Psoas muscle (tissue), 8 donors: Measurements from ENCODE around the gene ZMYM4. TPM values are rescaled to one million over a fixed set of nuclear protein-coding genes. Genes with fewer than 3 reads are reported as not detected.

ENCODE experiments used
- ATAC-seq, 4 donors: fragments of 200-7000 bp; cut with Tn5 transposase; one replicate each; pipeline ENCODE4 v1.9.1; 2020; ENCODE audit warnings: moderate library complexity in 3 of 4, mild to moderate bottlenecking in 2 of 4
- DNase-seq, 2 donors: peaks; one replicate each; pipeline ENCODE4 v3.0.0-alpha.2; 2020
- H3K27ac ChIP-seq: fragments of 200-600 bp; one replicate; pipeline ENCODE4 v1.8.0; 2022
- H3K27me3 ChIP-seq, 3 donors: fragments of 200-600 bp in 1 of 3; one replicate each; pipeline versions ENCODE4 v1.6.1 to v1.8.0; 2013 to 2022; ENCODE audit warnings: low read length in 2 of 3, mild to moderate bottlenecking in 2 of 3, moderate library complexity in 1 of 3; ENCODE audit not compliant: insufficient read depth in 3 of 3
- H3K36me3 ChIP-seq, 2 donors: fragments of 200-600 bp in 1 of 2; one replicate each; pipeline versions ENCODE4 v1.6.1 to v1.8.0; 2013 to 2022; ENCODE audit warnings: low read depth in 1 of 2, mild to moderate bottlenecking in 1 of 2, moderate library complexity in 1 of 2; ENCODE audit not compliant: insufficient read depth in 1 of 2
- H3K4me1 ChIP-seq: fragments of 200-600 bp; one replicate; pipeline ENCODE4 v1.8.0; 2022
- H3K4me3 ChIP-seq: fragments of 200-600 bp; one replicate; pipeline ENCODE4 v1.8.0; 2022; ENCODE audit warnings: mild to moderate bottlenecking
- H3K9me3 ChIP-seq: fragments of 200-600 bp; one replicate; pipeline ENCODE4 v1.8.0; 2022
- WGBS, 3 donors: extraction: QIAGEN DNeasy Blood & Tissue Kit; methylation state at CpG; one replicate each; pipeline versions ENCODE4 v1.1.6 to v1.1.7; 2013; 5-methylcytosine and 5-hydroxymethylcytosine counted together
- intact Hi-C, 2 donors: fragments of 100-400 bp; cut with DNase I; formaldehyde crosslinking; loops; one replicate each; pipeline versions ENCODE4 v1.11.0 to v1.14.2; 2022
- polyA plus RNA-seq, 3 donors: library from polyadenylated mRNA; stranded (reverse); fragments of 200-250 nt; gene quantifications; one replicate each; pipeline ENCODE4 v1.2.3, GENCODE V29; 2013
- total RNA-seq, 4 donors: library from RNA; stranded (reverse); fragmentation: NEBNext Ultra II Directional in 2 of 4; extraction: Animal tissue kit (Norgen Biotek cat#: 25700) in 2 of 4; gene quantifications; one replicate each; pipeline versions ENCODE4 v1.2.1 to v1.2.4, GENCODE V29; 2021 to 2023
- TF ChIP-seq, protein P1 (sequence below): fragments of 200-600 bp; IDR thresholded peaks from one replicate; pipeline ENCODE4 v1.8.0; 2022; ENCODE audit warnings: antibody characterized with exemption
- donor health status: healthy with polysubstance abuse.
- donor health status: DM: no; HTN: no; CAD: no; lungs with moderate emphysema.
- donor health status: Bipolar disorder and iron deficiency.
- donor health status: healthy.
- donor health status: DM: yes; HTN: yes; CAD: no.
- donor health status: DM: no; HTN: no; CAD: no.
- donor health status: DM: no; HTN: no; CAD: no.
- donor health status: DM: yes; HTN: yes; CAD: no.

Gene ZMYM4
- total and polyA plus RNA-seq, 7 donors, result 4.6 to 32.6 (median 25.3) TPM

DNA sequence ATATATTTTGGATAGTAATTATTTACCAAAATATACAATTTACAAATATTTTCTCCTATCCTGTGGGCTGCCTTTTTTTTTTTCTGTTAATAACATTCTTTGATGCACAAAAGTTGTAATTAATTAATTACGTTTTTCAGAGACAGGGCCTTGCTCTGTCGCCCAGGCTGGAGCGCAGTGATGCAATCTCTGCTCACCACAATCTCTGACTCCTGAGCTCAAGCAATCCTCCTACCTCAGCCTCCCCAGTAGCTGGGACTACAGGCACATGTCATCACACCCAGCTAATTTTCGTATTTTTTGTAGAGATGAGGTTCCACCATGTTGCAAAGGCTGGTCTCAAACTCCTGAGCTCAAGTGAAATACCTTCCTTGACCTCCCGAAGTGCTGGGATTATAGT is 21.3 kb upstream of the ZMYM4 start:
- intact Hi-C loops, result no loop called here
- Histone ChIP-seq H3K9me3 (no peaks in the 10 kb centered on the region), H3K27ac (no peak overlapping the region), H3K4me1 (no peaks in the 10 kb centered on the region), H3K36me3 (no peaks in the 10 kb centered on the region), H3K4me3 (no peak overlapping the region), H3K27me3 (no peaks in the 10 kb centered on the region)
- ATAC-seq (no peak), DNase-seq (no peak)
- TF ChIP-seq, protein P1, sequence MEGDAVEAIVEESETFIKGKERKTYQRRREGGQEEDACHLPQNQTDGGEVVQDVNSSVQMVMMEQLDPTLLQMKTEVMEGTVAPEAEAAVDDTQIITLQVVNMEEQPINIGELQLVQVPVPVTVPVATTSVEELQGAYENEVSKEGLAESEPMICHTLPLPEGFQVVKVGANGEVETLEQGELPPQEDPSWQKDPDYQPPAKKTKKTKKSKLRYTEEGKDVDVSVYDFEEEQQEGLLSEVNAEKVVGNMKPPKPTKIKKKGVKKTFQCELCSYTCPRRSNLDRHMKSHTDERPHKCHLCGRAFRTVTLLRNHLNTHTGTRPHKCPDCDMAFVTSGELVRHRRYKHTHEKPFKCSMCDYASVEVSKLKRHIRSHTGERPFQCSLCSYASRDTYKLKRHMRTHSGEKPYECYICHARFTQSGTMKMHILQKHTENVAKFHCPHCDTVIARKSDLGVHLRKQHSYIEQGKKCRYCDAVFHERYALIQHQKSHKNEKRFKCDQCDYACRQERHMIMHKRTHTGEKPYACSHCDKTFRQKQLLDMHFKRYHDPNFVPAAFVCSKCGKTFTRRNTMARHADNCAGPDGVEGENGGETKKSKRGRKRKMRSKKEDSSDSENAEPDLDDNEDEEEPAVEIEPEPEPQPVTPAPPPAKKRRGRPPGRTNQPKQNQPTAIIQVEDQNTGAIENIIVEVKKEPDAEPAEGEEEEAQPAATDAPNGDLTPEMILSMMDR, result no peak
- WGBS, 3 donors, result 89 to 91% (median 90%) methylated on average over 5 of the region's 5 CpGs

- no peaks in the 10 kb centered on the region for H3K9me3 ChIP-seq
- H3K4me1 ChIP-seq, result no peaks in the 10 kb centered on the region
- ATAC-seq (no peak), DNase-seq (no peak)
- intact Hi-C loops, result no loop called here
- H3K36me3 ChIP-seq, result no peaks in the 10 kb centered on the region
- TF ChIP-seq, protein P1, result no peak
- no peaks in the 10 kb centered on the region for H3K27me3 ChIP-seq
- H3K27ac ChIP-seq, result no peak overlapping the region
- 77 to 82% (median 79%) methylated on average over 2 of the region's 2 CpGs for WGBS, 3 donors
- no peak overlapping the region for H3K4me3 ChIP-seq
These were observed 14.6 kb upstream of the ZMYM4 start for GRCh38 chr1:35253941-35254340.

GRCh38 chr1:35255276-35255675 is 13.2 kb upstream of the ZMYM4 start:
- H3K4me3 ChIP-seq, result no peak overlapping the region
- no peak overlapping the region for H3K27ac ChIP-seq
- WGBS, 3 donors, result 68 to 76% (median 73%) methylated on average over 4 of the region's 4 CpGs
- DNase-seq (no peak), ATAC-seq (no peak)
- no peaks in the 10 kb centered on the region for H3K36me3 ChIP-seq
- no peaks in the 10 kb centered on the region for H3K4me1 ChIP-seq
- intact Hi-C loops, result no loop called here
- H3K9me3 ChIP-seq, result no peaks in the 10 kb centered on the region
- TF ChIP-seq, protein P1, result no peak
- H3K27me3 ChIP-seq, result no peaks in the 10 kb centered on the region

- no peak for DNase-seq
- TF ChIP-seq, protein P1, result no peak
- no peak overlapping the region for H3K4me3 ChIP-seq
- no peaks in the 10 kb centered on the region for H3K36me3 ChIP-seq
- no peaks in the 10 kb centered on the region for H3K27me3 ChIP-seq
- 89 to 94% (median 92%) methylated on average over 1 of the region's 1 CpG for WGBS, 3 donors
- intact Hi-C loops, result no loop called here
- no peak for ATAC-seq
- H3K27ac ChIP-seq, result no peak overlapping the region
- H3K9me3 ChIP-seq, result no peaks in the 10 kb centered on the region
- no peaks in the 10 kb centered on the region for H3K4me1 ChIP-seq
These were observed 8.9 kb upstream of the ZMYM4 start for GRCh38 chr1:35259561-35259960.

DNA sequence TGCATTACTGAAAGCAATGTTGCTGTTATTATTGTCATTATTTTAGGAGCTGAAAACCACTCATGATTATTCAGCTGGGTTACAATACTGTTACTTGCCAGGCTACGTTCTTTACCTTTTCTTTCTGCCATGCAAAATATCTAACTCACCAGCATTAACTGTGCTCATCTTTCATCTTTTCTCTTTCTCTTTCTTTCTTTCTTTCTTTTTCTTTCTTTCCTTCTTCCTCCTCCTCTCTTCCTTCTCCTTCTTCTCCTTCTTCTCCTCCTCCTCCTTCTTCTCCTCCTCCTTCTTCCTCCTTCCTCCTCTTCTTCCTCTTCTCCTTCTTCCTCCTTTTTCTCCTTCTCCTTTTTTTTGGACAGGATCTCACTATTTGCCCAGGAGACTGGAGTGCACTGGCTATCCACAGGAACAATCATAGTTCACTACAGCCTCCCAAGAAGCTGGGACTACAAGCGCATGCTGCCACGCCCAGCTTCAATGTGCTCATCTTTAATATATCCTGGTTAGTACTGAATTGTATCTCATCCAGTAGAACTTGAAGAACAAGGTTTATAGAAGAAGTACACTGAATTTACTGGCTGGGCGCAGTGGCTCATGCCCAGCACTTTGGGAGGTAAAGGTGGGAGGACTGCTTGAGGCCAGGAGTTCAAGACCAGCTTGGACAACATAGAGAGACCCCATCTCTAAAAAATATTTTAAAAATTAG is 6.9 kb upstream of the ZMYM4 start:
- ATAC-seq (no peak), DNase-seq (no peak)
- intact Hi-C loops, result no loop called here
- Histone ChIP-seq H3K4me3 (no peak overlapping the region), H3K4me1 (no peaks in the 10 kb centered on the region), H3K36me3 (no peaks in the 10 kb centered on the region), H3K9me3 (no peaks in the 10 kb centered on the region), H3K27ac (no peak overlapping the region), H3K27me3 (no peaks in the 10 kb centered on the region)
- TF ChIP-seq, protein P1, result no peak
- 92 to 93% (median 93%) methylated on average over 4 of the region's 4 CpGs for WGBS, 3 donors
